ENCODE results near the gene OGFR. TPM values are rescaled to one million over a fixed set of nuclear protein-coding genes. Genes with fewer than 3 reads are reported as not detected.

OGFR gene
- total RNA-seq, 2 experiments from 2014 or later: 82.4 to 84.9 TPM

DNA sequence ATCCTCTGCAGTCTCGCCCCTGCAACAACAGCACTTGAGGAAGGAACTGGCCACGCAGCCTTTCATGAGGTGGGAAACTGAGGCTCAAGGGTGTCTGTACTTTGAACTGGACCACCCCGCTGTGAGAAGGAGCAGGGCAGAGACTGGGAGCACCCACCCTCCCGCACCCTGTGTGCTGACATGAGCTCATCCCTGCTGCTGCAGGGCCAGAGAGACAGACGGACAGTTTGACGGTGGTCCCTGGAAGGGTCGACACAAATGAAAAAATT, 25.3 kb upstream of the OGFR start:
- no peaks in the 10 kb centered on the region for H3K36me3 Mint-ChIP-seq (ENCODE audit: low read depth)
- H3K27ac Mint-ChIP-seq: no peak overlapping the region
- peaks cover 46% of the 10 kb centered on the region for H3K4me1 Mint-ChIP-seq
- H3K4me3 Mint-ChIP-seq: no peak overlapping the region
- POLR2A ChIA-PET: no interaction called here
- CTCF ChIA-PET: interaction anchor here (0.7 to 4.6 kb wide), 5 partner anchors 12 to 369 kb away, joined by 3 to 18 read pairs (median 3); partner anchors contain the start of gene MRGBP
- no peaks in the 10 kb centered on the region for H3K27me3 Mint-ChIP-seq
- no peak for DNase-seq
- no peaks in the 10 kb centered on the region for H3K9me3 Mint-ChIP-seq

DNA sequence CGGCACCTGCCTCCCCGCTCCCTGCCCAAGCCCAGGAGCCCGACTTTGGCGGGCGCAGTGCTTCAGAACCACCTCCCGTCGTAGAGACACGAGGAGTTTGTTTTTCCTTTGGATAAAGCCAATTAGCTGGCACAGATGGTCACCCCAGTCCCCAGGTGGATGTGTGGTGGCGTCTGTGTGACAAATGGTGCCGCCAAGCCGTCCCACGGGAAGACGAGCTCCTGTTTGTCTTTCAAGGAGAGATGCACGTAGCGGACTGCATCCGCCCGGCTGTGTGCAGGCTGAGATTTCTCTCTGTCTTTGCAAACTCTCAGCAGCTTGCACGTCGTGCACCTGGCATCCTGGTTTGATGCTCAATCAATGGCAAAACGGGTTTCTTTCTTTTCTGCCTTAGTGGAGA, 24.4 kb upstream of the OGFR start:
- Mint-ChIP-seq H3K27ac (no peak overlapping the region), H3K9me3 (no peaks in the 10 kb centered on the region), H3K27me3 (no peaks in the 10 kb centered on the region), H3K36me3 (ENCODE audit: low read depth) (no peaks in the 10 kb centered on the region), H3K4me3 (no peak overlapping the region), H3K4me1 (peaks cover 38% of the 10 kb centered on the region)
- no peak for DNase-seq
- ChIA-PET POLR2A (no interaction called here), CTCF (interaction anchor here (0.6 to 4.6 kb wide), 4 partner anchors 12 to 1215 kb away, joined by 3 to 18 read pairs (median 6); no protein-coding TSS in a partner anchor)

DNA sequence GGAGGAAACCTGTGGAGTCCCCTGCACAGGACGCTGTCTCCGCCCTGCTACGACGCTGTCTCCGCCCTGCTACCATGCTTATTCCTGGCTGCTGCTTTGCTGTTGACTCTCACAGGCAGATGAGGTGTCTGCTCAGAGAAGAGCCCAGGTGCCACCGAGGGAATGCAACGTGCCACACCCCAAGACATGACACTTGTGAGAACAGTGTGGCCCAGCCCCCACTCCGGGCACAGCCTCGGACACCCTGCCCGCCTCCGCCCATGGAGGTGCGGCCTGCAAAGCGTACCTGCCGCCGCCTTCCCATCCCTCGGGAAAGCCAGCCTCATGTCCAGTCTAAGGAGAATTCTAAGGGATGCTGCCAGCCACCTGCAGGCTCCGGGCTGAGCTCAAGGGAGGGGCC, 23.9 kb upstream of the OGFR start:
- H3K36me3 Mint-ChIP-seq (ENCODE audit: low read depth): no peaks in the 10 kb centered on the region
- ChIA-PET POLR2A (no interaction called here), CTCF (interaction anchor here (1.6 to 4.6 kb wide), 2 partner anchors 11 to 13 kb away, joined by 8 to 18 read pairs; no protein-coding TSS in a partner anchor)
- DNase-seq: no peak
- H3K9me3 Mint-ChIP-seq: no peaks in the 10 kb centered on the region
- peaks cover 34% of the 10 kb centered on the region for H3K4me1 Mint-ChIP-seq
- H3K27ac Mint-ChIP-seq: no peak overlapping the region
- H3K4me3 Mint-ChIP-seq: no peak overlapping the region
- no peaks in the 10 kb centered on the region for H3K27me3 Mint-ChIP-seq

DNA sequence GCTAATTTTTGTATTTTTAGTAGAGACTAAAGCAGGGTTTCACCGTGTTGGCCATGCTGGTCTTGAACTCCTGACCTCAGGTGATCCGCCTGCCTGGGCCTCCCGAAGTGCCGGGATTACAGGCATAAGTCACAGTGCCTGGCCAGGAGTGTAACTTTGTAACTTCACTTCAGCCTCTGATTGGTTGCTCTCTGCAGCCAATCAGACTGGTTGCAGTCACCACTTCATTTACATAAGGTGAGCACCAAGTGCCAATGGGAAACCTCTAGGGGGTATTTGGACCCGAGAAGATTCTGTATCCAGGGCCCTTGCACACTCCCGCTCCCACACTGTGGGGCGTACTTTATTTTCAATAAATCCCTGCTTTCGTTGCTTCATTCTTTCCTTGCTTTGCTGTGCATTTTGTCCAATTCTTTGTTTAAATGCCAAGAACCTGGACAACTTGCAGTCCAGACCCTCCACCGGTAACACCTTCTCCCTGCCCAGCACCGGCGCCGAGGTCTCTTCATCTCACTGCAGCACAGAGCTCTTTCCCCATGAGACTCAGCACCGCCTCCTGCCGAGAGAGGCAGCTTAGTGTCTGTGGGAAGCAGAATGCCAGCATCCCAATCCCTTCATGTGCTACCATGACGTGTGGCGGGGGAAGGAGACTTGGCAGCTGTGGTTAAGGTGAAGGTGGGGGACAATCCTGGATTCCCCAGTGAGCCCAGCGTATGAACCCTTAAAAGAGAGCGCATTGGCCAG, 22.3 kb upstream of the OGFR start:
- no peaks in the 10 kb centered on the region for H3K9me3 Mint-ChIP-seq
- ChIA-PET POLR2A (interaction anchor here (0.5 kb wide), 1 partner anchor 13 kb away, joined by 3 read pairs; no protein-coding TSS in a partner anchor), CTCF (interaction anchor here (0.7 to 4.6 kb wide), 3 partner anchors 9 to 282 kb away, joined by 3 to 18 read pairs (median 3); no protein-coding TSS in a partner anchor)
- H3K4me3 Mint-ChIP-seq: no peak overlapping the region
- no peaks in the 10 kb centered on the region for H3K36me3 Mint-ChIP-seq (ENCODE audit: low read depth)
- H3K27ac Mint-ChIP-seq: no peak overlapping the region
- DNase-seq: no peak
- H3K4me1 Mint-ChIP-seq: peaks cover 20% of the 10 kb centered on the region
- H3K27me3 Mint-ChIP-seq: no peaks in the 10 kb centered on the region

DNA sequence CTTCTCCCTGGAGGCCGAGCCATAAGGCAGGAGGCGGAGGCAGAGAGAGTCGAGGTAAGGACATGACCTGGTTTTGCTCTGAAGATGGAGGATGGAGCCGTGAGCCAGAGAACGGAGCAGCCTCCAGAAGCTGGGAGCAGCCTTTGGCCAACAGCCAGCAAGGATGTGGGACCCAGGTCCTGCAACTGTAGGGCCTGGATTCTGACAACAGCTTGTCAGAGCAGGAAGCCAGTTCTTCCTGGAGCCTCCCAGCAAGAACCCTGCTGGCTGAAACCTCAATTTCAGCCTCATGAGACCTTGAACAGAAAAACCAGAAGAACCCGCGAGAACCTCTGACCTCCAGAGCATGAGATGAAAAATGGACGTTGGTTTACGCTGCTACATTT, 21.7 kb upstream of the OGFR start:
- H3K36me3 Mint-ChIP-seq (ENCODE audit: low read depth): no peaks in the 10 kb centered on the region
- no peak for DNase-seq
- no peaks in the 10 kb centered on the region for H3K9me3 Mint-ChIP-seq
- no peak overlapping the region for H3K27ac Mint-ChIP-seq
- peaks cover 21% of the 10 kb centered on the region for H3K4me1 Mint-ChIP-seq
- ChIA-PET CTCF (interaction anchor here (0.7 to 4.6 kb wide), 3 partner anchors 9 to 283 kb away, joined by 3 to 18 read pairs (median 3); no protein-coding TSS in a partner anchor), POLR2A (interaction anchor here (0.5 kb wide), 1 partner anchor 13 kb away, joined by 3 read pairs; no protein-coding TSS in a partner anchor)
- no peak overlapping the region for H3K4me3 Mint-ChIP-seq
- no peaks in the 10 kb centered on the region for H3K27me3 Mint-ChIP-seq

DNA sequence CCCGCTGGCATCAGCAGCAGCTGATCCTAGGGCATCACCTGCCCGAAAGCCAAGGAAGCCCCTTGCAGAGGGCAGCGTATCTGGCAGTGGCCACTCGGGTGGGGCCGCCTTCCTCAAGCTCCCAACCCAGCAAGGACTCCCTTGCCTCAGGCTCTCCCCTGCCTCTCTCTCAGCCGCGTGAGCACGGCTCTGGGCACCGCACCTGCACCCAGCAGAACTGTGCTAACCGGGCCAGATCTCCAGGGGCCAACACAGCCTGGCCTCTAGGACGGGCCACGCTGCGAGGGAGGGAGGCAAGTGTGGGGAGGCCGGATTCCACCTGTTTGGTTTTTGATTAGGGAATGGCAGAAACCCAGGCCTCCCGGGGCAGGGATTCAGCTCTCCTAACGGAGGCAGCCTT, 20.1 kb upstream of the OGFR start:
- Mint-ChIP-seq H3K4me1 (peaks cover 15% of the 10 kb centered on the region), H3K9me3 (no peaks in the 10 kb centered on the region), H3K27ac (no peak overlapping the region), H3K4me3 (no peak overlapping the region), H3K27me3 (no peaks in the 10 kb centered on the region), H3K36me3 (ENCODE audit: low read depth) (no peaks in the 10 kb centered on the region)
- POLR2A ChIA-PET: no interaction called here
- CTCF ChIA-PET: no interaction called here
- no peak for DNase-seq

DNA sequence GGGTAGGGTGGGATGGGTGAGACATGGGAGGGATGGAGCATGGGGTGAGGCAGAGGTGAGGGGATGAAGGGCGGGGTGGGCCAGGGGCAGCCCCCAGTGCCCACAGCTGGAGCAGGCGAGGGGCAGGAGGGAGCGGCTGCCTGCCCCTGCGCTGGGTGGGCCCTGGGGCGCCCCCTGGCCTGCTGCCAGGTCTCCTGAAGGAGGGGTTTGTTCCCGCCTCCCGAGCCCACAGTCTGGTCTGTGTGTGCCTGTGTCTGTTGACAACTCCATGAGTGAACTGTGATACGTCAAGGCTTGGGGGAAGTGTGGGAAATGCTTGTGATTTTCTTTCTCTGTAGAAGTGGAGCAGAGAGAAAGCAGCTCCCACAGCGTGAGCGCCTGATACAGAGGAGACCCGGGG, 19.2 kb upstream of the OGFR start:
- DNase-seq: no peak
- CTCF ChIA-PET: interaction anchor here (1.0 kb wide), 1 partner anchor 36 kb away, joined by 3 read pairs; no protein-coding TSS in a partner anchor

DNA sequence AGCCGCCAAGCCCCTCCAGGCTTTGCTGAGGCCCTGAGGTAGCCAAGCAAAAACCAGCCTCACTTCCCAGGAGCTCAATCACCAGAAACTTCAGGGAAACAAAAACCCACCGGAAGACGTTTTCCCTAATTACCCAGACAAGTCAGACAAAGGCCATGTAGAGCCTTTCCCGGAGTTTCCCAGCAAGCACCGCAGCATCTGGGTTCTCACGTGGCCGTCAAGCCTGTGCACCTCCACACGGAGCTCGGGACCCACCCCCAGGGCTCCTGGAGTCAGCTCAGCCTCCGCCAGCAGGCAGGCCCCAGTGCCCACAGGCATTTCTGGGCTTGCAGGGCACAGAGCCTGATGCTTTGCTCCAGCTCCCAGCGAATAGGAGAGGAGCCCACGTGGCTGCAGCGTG, 18.5 kb upstream of the OGFR start:
- Mint-ChIP-seq H3K9me3 (no peaks in the 10 kb centered on the region), H3K27ac (no peak overlapping the region), H3K27me3 (no peaks in the 10 kb centered on the region), H3K4me1 (peaks cover 22% of the 10 kb centered on the region), H3K36me3 (ENCODE audit: low read depth) (no peaks in the 10 kb centered on the region), H3K4me3 (no peak overlapping the region)
- POLR2A ChIA-PET: interaction anchor here (0.7 kb wide), 1 partner anchor 1860 kb away, joined by 5 read pairs; no protein-coding TSS in a partner anchor
- no peak for DNase-seq
- CTCF ChIA-PET: interaction anchor here (1.0 kb wide), 1 partner anchor 37 kb away, joined by 3 read pairs; no protein-coding TSS in a partner anchor

More for the DNA sequence above, 19.2 kb upstream of the OGFR start:
- Mint-ChIP-seq H3K4me1 (peaks cover 19% of the 10 kb centered on the region), H3K27me3 (no peaks in the 10 kb centered on the region), H3K9me3 (no peaks in the 10 kb centered on the region), H3K27ac (no peak overlapping the region), H3K4me3 (no peak overlapping the region), H3K36me3 (ENCODE audit: low read depth) (no peaks in the 10 kb centered on the region)
- POLR2A ChIA-PET: no interaction called here

DNA sequence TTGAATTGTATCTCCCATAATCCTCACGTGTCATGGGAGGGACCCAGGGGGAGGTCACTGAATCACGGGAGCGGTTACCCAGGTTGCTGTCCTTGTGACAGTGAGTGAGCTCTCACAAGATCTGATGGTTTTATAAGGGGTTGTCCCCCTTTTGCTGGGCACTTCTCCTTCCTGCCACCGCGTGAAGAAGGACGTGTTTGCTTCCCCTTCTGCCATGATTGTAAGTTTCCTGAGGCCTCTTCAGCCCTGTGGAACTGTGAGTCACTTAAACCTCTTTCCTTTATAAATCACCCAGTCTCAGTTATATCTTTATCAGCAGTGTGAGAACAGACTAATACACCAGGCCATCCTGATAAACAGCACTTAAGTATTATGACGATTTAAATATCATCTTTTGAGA, 17.3 kb upstream of the OGFR start:
- ChIA-PET POLR2A (no interaction called here), CTCF (no interaction called here)
- Mint-ChIP-seq H3K4me3 (no peak overlapping the region), H3K4me1 (peaks cover 29% of the 10 kb centered on the region), H3K27ac (no peak overlapping the region), H3K36me3 (ENCODE audit: low read depth) (no peaks in the 10 kb centered on the region), H3K9me3 (no peaks in the 10 kb centered on the region), H3K27me3 (no peaks in the 10 kb centered on the region)
- no peak for DNase-seq

DNA sequence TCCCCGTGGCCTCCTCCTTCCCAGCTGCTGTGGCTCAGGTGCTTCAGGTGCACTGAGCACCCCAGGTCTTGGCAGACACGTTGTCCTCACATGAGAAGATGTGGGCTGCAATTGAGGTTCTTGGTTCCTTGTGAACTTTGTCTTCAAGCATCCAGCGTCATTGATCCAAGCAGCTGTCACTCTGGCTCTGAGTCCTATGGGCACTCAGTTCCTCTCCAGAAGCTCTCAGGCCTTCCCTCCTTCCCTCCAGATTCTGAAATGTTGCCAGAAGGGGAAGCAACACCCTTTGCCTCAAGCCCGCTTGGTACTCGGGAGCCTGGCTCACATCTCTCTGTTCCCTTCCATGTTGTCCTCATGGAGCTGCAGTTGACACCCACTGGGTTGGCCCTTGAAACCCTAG, 16.8 kb upstream of the OGFR start:
- H3K36me3 Mint-ChIP-seq (ENCODE audit: low read depth): no peaks in the 10 kb centered on the region
- ChIA-PET CTCF (no interaction called here), POLR2A (no interaction called here)
- no peak overlapping the region for H3K4me3 Mint-ChIP-seq
- H3K4me1 Mint-ChIP-seq: peaks cover 27% of the 10 kb centered on the region
- no peaks in the 10 kb centered on the region for H3K9me3 Mint-ChIP-seq
- no peak for DNase-seq
- H3K27ac Mint-ChIP-seq: no peak overlapping the region
- no peaks in the 10 kb centered on the region for H3K27me3 Mint-ChIP-seq

DNA sequence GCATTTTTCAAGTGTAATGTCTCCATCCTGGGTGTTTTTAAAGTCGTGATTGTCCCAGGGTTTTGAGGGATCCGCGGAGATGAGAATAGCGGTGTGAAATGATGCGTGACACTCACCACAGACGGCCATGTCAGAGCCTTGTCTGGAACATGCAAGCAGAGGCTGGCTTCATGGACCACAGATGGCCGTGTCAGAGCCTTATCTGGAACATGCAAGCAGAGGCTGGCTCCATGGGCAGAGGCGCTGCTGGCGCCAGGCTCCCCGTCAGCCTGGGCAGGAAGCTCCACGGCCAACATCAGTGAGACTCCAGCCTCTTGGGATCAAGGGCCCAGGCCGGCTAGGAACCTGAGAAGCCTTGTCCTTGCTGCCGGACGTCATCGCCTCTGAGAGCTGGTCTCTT, 16.0 kb upstream of the OGFR start:
- CTCF ChIA-PET: interaction anchor here (0.6 to 1.5 kb wide), 3 partner anchors 29 to 289 kb away, joined by 3 to 6 read pairs (median 4); no protein-coding TSS in a partner anchor
- Mint-ChIP-seq H3K27me3 (no peaks in the 10 kb centered on the region), H3K9me3 (no peaks in the 10 kb centered on the region), H3K4me1 (peaks cover 30% of the 10 kb centered on the region), H3K27ac (no peak overlapping the region), H3K4me3 (no peak overlapping the region), H3K36me3 (ENCODE audit: low read depth) (no peaks in the 10 kb centered on the region)
- no peak for DNase-seq
- POLR2A ChIA-PET: no interaction called here

DNA sequence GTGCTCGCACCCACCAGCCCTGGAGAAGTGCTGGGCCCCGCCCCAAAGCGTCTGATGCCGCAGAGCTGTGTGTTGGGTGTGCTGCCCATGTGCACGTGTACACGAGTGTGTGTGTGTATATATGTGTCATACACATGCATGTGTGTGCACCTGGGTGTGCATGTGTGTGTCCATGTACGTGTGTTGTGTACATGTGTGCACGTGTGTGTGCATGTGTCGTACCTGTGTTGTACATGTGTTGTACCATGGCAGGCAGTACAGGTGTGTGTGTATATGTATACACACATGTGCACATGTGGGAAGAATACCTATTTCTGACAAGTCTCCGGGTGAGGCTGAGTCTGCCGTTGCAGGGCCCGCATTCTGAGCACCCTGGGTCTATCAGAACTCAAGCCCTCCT, 14.6 kb upstream of the OGFR start:
- CTCF ChIA-PET: interaction anchor here (1.4 to 1.5 kb wide), 2 partner anchors 48 to 291 kb away, joined by 3 to 4 read pairs; no protein-coding TSS in a partner anchor
- Mint-ChIP-seq H3K27ac (no peak overlapping the region), H3K36me3 (ENCODE audit: low read depth) (no peaks in the 10 kb centered on the region), H3K4me1 (peaks cover 37% of the 10 kb centered on the region), H3K27me3 (no peaks in the 10 kb centered on the region), H3K9me3 (no peaks in the 10 kb centered on the region), H3K4me3 (no peak overlapping the region)
- no peak for DNase-seq
- POLR2A ChIA-PET: no interaction called here

DNA sequence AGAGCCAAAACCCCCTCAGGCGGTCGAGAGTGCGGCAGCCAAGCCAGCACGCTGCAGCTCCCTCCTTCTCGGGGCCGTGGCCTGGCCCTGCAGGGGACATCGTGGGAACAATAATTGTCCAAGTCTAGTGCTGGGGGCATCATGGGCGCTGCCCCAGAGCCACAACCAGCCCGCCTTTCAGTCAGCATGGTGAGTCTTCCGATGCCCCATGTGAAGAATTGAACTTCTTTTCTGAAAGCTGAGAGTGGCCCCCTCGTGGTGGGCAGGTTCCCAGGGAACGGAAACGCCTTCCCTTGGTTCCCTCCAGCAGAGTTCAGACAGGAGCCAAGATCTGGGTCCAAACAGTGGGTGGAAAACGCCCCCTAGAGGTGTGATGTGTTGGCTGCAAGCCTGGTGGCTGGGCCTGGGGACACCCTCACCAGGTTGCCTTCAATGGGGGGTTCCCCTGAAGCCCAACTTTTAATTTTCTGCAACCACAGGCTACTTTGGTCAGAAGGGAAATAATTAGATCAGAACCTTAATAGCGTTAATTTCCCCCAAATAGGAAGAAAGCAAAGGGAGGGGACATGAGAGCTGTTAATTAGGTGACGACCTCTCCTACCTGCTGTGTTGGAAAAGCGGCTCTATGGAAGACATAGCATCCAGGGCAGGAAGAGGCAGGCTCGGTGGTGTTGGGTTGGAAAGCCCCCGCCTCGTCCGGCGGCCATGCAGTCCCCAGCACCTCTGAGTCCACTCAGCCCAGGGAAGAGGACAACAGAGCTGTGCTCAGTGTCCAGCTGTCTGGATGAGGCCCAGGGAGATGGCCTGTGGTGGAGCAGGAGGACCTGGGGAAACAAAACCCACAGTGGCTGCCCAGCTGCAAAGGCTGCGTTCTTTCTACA, 13.1 kb upstream of the OGFR start:
- Mint-ChIP-seq H3K27ac (peak overlapping the region; percentile 68), H3K9me3 (no peaks in the 10 kb centered on the region), H3K27me3 (no peaks in the 10 kb centered on the region), H3K4me3 (no peak overlapping the region), H3K4me1 (peaks cover 40% of the 10 kb centered on the region), H3K36me3 (ENCODE audit: low read depth) (no peaks in the 10 kb centered on the region)
- POLR2A ChIA-PET: no interaction called here
- peak; percentile 86 for DNase-seq
- CTCF ChIA-PET: interaction anchor here (0.5 to 2.2 kb wide), 12 partner anchors 11 to 858 kb away, joined by 3 to 18 read pairs (median 4); partner anchors contain the start of gene SLCO4A1

Data from activated CD4-positive, alpha-beta T cell treated with anti-CD3 and anti-CD28 coated beads, Interleukin-2, amount 10 ng/mL, durations not matched to agents 7 days and 5 days (primary cell).